ENCODE data around the gene TRIM44. TPM values are rescaled to one million over a fixed set of nuclear protein-coding genes. Genes with fewer than 3 reads are reported as not detected.

The TRIM44 gene
- total and polyA plus RNA-seq, 2 donors (not counting 3 experiments of a cell fraction or from before 2014, with no cell fraction given): 31.7 to 72.0 TPM

DNA sequence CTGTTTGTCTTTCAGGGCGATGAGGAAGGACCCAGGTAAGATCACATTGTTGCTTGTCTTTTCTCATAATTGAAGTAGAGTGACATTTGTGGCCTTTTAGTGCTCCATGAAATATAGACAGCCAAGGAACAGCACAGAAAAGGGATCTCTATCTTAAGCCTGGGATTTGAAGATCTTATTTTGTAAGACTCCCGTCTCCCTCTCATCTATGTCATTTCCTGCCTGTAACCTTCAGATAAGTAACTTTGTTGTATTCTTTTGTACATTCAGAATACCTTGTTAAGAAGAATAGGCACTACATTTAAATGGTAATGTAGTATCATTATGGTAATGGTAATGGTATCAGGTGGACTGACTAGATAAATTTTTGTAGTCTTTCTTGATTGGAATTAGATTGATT, 72.8 kb downstream of the TRIM44 start:
- DNase-seq (ENCODE audit: low read depth, low spot score): peak; percentile 63

DNA sequence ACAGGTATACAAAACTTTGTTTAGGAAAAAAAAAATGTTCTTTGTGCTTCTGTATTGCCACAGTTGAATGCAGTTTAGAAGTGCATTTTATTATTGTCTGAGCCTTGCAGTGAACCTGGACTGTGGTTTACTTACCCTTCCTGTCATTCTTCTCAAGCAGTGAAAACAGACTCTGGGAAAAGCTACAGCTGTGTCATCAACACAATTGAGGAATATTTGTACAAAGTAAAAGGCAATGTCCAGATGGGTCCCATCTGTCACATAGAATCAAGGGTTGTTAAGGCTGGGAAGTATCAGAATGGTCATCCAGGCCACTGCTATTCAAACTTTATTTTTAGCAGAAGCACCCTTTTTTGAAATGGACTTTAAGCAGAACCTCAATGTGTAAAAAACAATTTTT, 73.3 kb downstream of the TRIM44 start:
- TSS peak; percentile 20 for BruUV-seq (replicated peaks)
- CTCF ChIA-PET: interaction anchor here (1.4 to 2.0 kb wide), 2 partner anchors 11 to 86 kb away, joined by 3 to 9 read pairs; no protein-coding TSS in a partner anchor

More for the DNA sequence above, 72.8 kb downstream of the TRIM44 start:
- intact Hi-C loops (cut with micrococcal nuclease) (loop anchor here (2.0 to 5.0 kb wide), 3 partner anchors 17 to 73 kb away; partner anchors contain the start of gene TRIM44), dilution Hi-C loops (cut with MboI; ENCODE audit: extremely low pct_ligation_motif_present, low sequenced_read_pairs) (no loop called here)
- Histone ChIP-seq H3K4me1 (ENCODE audit: control insufficient read depth, extremely low read depth, insufficient read depth, low read length) (peaks cover 25% of the 10 kb centered on the region), H3K27me3 (ENCODE audit: control insufficient read depth in 2 of 2, insufficient read depth in 2 of 2, low read length in 2 of 2) (no peaks in the 10 kb centered on the region), H3K79me2 (ENCODE audit: control insufficient read depth, insufficient read depth, low read length) (no peaks in the 10 kb centered on the region), H4K20me1 (replicated peaks; ENCODE audit: control insufficient read depth, extremely low read depth, insufficient read depth, low read length) (no peaks in the 10 kb centered on the region), H3K4me3 (replicated peaks in 1 of 3; ENCODE audit: insufficient read depth in 1 of 3, low read depth in 1 of 3, low read length in 3 of 3) (no peak overlapping the region), H3K4me2 (ENCODE audit: insufficient read depth, low read length) (peak overlapping the region; percentile 70), H3K9ac (replicated peaks; ENCODE audit: extremely low read depth, insufficient read depth, low read length) (peak overlapping the region; percentile 31), H3K9me3 (replicated peaks; ENCODE audit: control insufficient read depth, insufficient read depth, low read length) (no peaks in the 10 kb centered on the region), H3K36me3 (ENCODE audit: control insufficient read depth in 2 of 2, extremely low read depth in 1 of 2, insufficient read depth in 2 of 2, low read length in 2 of 2) (peaks cover under 1 to 3% of the 10 kb centered on the region in 2 experiments), H2AFZ (ENCODE audit: low read depth, low read length) (no peak overlapping the region), H3K27ac (ENCODE audit: insufficient read depth, low read depth, low read length) (peak overlapping the region; percentile 73), H3K9me1 (replicated peaks; ENCODE audit: control insufficient read depth, extremely low read depth, insufficient read depth, low read length) (no peaks in the 10 kb centered on the region)
- ChIA-PET POLR2A (no interaction called here), CTCF (interaction anchor here (1.4 to 2.9 kb wide), 2 partner anchors 12 to 87 kb away, joined by 3 to 13 read pairs; no protein-coding TSS in a partner anchor)
- TF ChIP-seq MAX (IDR thresholded peaks at IDR 0.05; ENCODE audit: insufficient read depth, insufficient read length): no peak
- no peak for TF ChIP-seq POLR2A (IDR thresholded peaks at IDR 0.05; ENCODE audit: low read depth, low read length)
- no peak for TF ChIP-seq GATA2 (IDR thresholded peaks at IDR 0.05; ENCODE audit: insufficient read depth, insufficient read length, low read depth, low read length)
- BruUV-seq (replicated peaks): no TSS peak
- FAIRE-seq: peak; percentile 67

More for the DNA sequence above, 73.3 kb downstream of the TRIM44 start:
- Histone ChIP-seq H3K36me3 (ENCODE audit: control insufficient read depth in 2 of 2, extremely low read depth in 1 of 2, insufficient read depth in 2 of 2, low read length in 2 of 2) (peaks cover 2 to 3% of the 10 kb centered on the region in 2 experiments), H3K79me2 (ENCODE audit: control insufficient read depth, insufficient read depth, low read length) (no peaks in the 10 kb centered on the region), H3K4me2 (ENCODE audit: insufficient read depth, low read length) (peak overlapping the region; percentile 70), H3K27me3 (ENCODE audit: control insufficient read depth in 2 of 2, insufficient read depth in 2 of 2, low read length in 2 of 2) (no peaks in the 10 kb centered on the region), H3K4me1 (ENCODE audit: control insufficient read depth, extremely low read depth, insufficient read depth, low read length) (peaks cover 25% of the 10 kb centered on the region), H3K27ac (ENCODE audit: insufficient read depth, low read depth, low read length) (peak overlapping the region; percentile 73), H3K9ac (replicated peaks; ENCODE audit: extremely low read depth, insufficient read depth, low read length) (peak overlapping the region; percentile 31), H3K9me3 (replicated peaks; ENCODE audit: control insufficient read depth, insufficient read depth, low read length) (no peaks in the 10 kb centered on the region), H4K20me1 (replicated peaks; ENCODE audit: control insufficient read depth, extremely low read depth, insufficient read depth, low read length) (no peaks in the 10 kb centered on the region), H3K9me1 (replicated peaks; ENCODE audit: control insufficient read depth, extremely low read depth, insufficient read depth, low read length) (no peaks in the 10 kb centered on the region), H3K4me3 (replicated peaks in 1 of 3; ENCODE audit: insufficient read depth in 1 of 3, low read depth in 1 of 3, low read length in 3 of 3) (no peak overlapping the region), H2AFZ (ENCODE audit: low read depth, low read length) (no peak overlapping the region)
- dilution Hi-C loops (cut with MboI; ENCODE audit: extremely low pct_ligation_motif_present, low sequenced_read_pairs) (no loop called here), intact Hi-C loops (cut with micrococcal nuclease) (loop anchor here (2.0 to 5.0 kb wide), 3 partner anchors 17 to 73 kb away; partner anchors contain the start of gene TRIM44)
- POLR2A ChIA-PET: no interaction called here
- FAIRE-seq: peak; percentile 87
- DNase-seq (ENCODE audit: low read depth, low spot score): peak; percentile 78
- TF ChIP-seq EZH2 (IDR thresholded peaks at IDR 0.05; ENCODE audit: borderline replicate concordance, low read depth, low read length, severe bottlenecking) (no peak), FOS (IDR thresholded peaks at IDR 0.05; ENCODE audit: borderline replicate concordance, insufficient read depth, low read length) (no peak), MAX (IDR thresholded peaks at IDR 0.05; ENCODE audit: insufficient read depth, insufficient read length) (no peak), JUN (IDR thresholded peaks at IDR 0.05; ENCODE audit: borderline replicate concordance, insufficient read depth, insufficient read length, low read depth) (no peak), GATA2 (IDR thresholded peaks at IDR 0.05; ENCODE audit: insufficient read depth, insufficient read length, low read depth, low read length) (no peak), POLR2A (IDR thresholded peaks at IDR 0.05; ENCODE audit: low read depth, low read length) (no peak), CTCF (IDR thresholded peaks at IDR 0.05; ENCODE audit: extremely low read depth in 1 of 2, insufficient read depth in 1 of 2, low read depth in 1 of 2, low read length in 2 of 2) (no peak), POLR2AphosphoS5 (IDR thresholded peaks at IDR 0.05; ENCODE audit: insufficient read depth, low read depth, low read length) (no peak), MYC (IDR thresholded peaks at IDR 0.05; ENCODE audit: low read depth, low read length) (no peak)
